ENCODE data around the gene COX4I1.
A peak's percentile ranks its signal among the peaks of the same experiment; 100 is the strongest.

Gene COX4I1
- total RNA-seq = 138 to 237 (median 221) reads per million in 3 experiments

- peak; percentile 91 for DNase-seq
These were observed at the start of gene COX4I1, which contains the start of gene EMC8 for GRCh38 chr16:85799497-85800320. COX4I1 (plus strand) TSS chr16:85799695; CDS start chr16:85801206, 1,511 bp downstream. EMC8 (minus strand) TSS chr16:85799544; CDS start chr16:85799295, 249 bp downstream.

- no peak for DNase-seq
These were observed 49.7 kb upstream of the COX4I1 start for GRCh38 chr16:85749771-85750145.

GRCh38 chr16:85750146-85750826 lies 49.2 kb upstream of the COX4I1 start:
- DNase-seq = no peak

GRCh38 chr16:85750827-85751697 lies 48.4 kb upstream of the COX4I1 start, which contains the start of gene C16orf74:
C16orf74 (minus strand) TSS chr16:85751096; CDS start chr16:85735217, 15,879 bp downstream.
- no peak for DNase-seq

GRCh38 chr16:85751698-85752501 lies 47.6 kb upstream of the COX4I1 start:
- no peak for DNase-seq

GRCh38 chr16:85752511-85753420 lies 46.7 kb upstream of the COX4I1 start:
- DNase-seq = no peak

GRCh38 chr16:85753559-85753958 lies 45.9 kb upstream of the COX4I1 start:
- no peak for DNase-seq

- no peak for DNase-seq
These were observed 45.5 kb upstream of the COX4I1 start for GRCh38 chr16:85753976-85754375.

GRCh38 chr16:85754413-85754812 lies 45.1 kb upstream of the COX4I1 start:
- DNase-seq = no peak

- no peak for DNase-seq
These were observed 43.3 kb upstream of the COX4I1 start for GRCh38 chr16:85755929-85756768.

- DNase-seq = no peak
These were observed 42.1 kb upstream of the COX4I1 start for GRCh38 chr16:85757341-85757822.

GRCh38 chr16:85759136-85759535 lies 40.4 kb upstream of the COX4I1 start:
- no peak for DNase-seq

GRCh38 chr16:85759631-85760419 lies 39.7 kb upstream of the COX4I1 start:
- DNase-seq = no peak

- DNase-seq = no peak
These were observed 37.6 kb upstream of the COX4I1 start for GRCh38 chr16:85761861-85762260.

- no peak for DNase-seq
These were observed 36.5 kb upstream of the COX4I1 start for GRCh38 chr16:85762970-85763369.

- no peak for DNase-seq
These were observed 35.9 kb upstream of the COX4I1 start for GRCh38 chr16:85763616-85764015.

- no peak for DNase-seq
These were observed 34.3 kb upstream of the COX4I1 start for GRCh38 chr16:85765211-85765610.

GRCh38 chr16:85765767-85766166 lies 33.7 kb upstream of the COX4I1 start:
- DNase-seq = no peak

GRCh38 chr16:85767531-85767930 lies 32.0 kb upstream of the COX4I1 start:
- DNase-seq = no peak
